ENCODE data around the gene PDE2A. TPM values are rescaled to one million over a fixed set of nuclear protein-coding genes. Genes with fewer than 3 reads are reported as not detected.

Gene PDE2A
- total and polyA plus RNA-seq, 2 donors (not counting 3 experiments of a cell fraction or from before 2014, with no cell fraction given): 14.8 to 16.8 TPM

DNA sequence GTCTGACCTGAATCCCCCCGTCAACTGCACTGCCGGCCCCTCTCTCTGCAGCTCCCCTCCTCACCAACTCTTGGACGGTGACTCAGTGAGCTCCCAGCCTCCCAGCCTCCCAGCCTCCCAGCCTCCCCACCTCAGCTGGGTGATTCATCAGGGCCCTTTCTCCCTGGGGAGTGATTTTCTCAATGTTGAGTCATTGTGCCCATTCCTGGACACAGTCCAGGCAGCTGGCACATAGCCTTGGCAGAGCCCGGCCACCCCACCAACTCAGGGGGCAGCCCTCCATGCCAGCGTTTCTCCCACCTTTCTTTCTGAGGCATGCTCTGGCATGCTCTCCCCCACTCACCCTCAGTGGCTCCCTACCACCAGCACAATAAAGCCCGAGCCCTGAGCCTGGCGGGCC, 30.7 kb downstream of the PDE2A start:
- Histone ChIP-seq H3K36me3 (ENCODE audit: control insufficient read depth in 2 of 2, extremely low read depth in 1 of 2, insufficient read depth in 2 of 2, low read length in 2 of 2) (no peaks in the 10 kb centered on the region), H3K4me3 (replicated peaks in 1 of 3; ENCODE audit: insufficient read depth in 1 of 3, low read depth in 1 of 3, low read length in 3 of 3) (no peak overlapping the region), H3K9me3 (replicated peaks; ENCODE audit: control insufficient read depth, insufficient read depth, low read length) (no peaks in the 10 kb centered on the region), H3K4me1 (ENCODE audit: control insufficient read depth, extremely low read depth, insufficient read depth, low read length) (peaks cover 7% of the 10 kb centered on the region), H3K9me1 (replicated peaks; ENCODE audit: control insufficient read depth, extremely low read depth, insufficient read depth, low read length) (no peaks in the 10 kb centered on the region), H3K79me2 (ENCODE audit: control insufficient read depth, insufficient read depth, low read length) (no peaks in the 10 kb centered on the region), H4K20me1 (replicated peaks; ENCODE audit: control insufficient read depth, extremely low read depth, insufficient read depth, low read length) (no peaks in the 10 kb centered on the region), H3K4me2 (ENCODE audit: insufficient read depth, low read length) (no peak overlapping the region), H3K27ac (ENCODE audit: insufficient read depth, low read depth, low read length) (no peak overlapping the region), H3K27me3 (ENCODE audit: control insufficient read depth in 2 of 2, insufficient read depth in 2 of 2, low read length in 2 of 2) (peaks cover 0 to 2% of the 10 kb centered on the region in 2 experiments), H2AFZ (ENCODE audit: low read depth, low read length) (peak overlapping the region; percentile 82), H3K9ac (replicated peaks; ENCODE audit: extremely low read depth, insufficient read depth, low read length) (no peak overlapping the region)
- ChIA-PET POLR2A (no interaction called here), CTCF (interaction anchor here (0.7 to 6.6 kb wide), 10 partner anchors 19 to 213 kb away, joined by 3 to 166 read pairs (median 6); no protein-coding TSS in a partner anchor)
- dilution Hi-C loops (cut with MboI; ENCODE audit: extremely low pct_ligation_motif_present, low sequenced_read_pairs) (no loop called here), intact Hi-C loops (cut with micrococcal nuclease) (loop anchor here (1.0 to 2.0 kb wide), 5 partner anchors 18 to 161 kb away; no protein-coding TSS in a partner anchor)
- BruUV-seq (replicated peaks): no TSS peak
- no peak for FAIRE-seq
- TF ChIP-seq FOS (IDR thresholded peaks at IDR 0.05; ENCODE audit: borderline replicate concordance, insufficient read depth, low read length) (peak; percentile 60), JUN (IDR thresholded peaks at IDR 0.05; ENCODE audit: borderline replicate concordance, insufficient read depth, insufficient read length, low read depth) (peak; percentile 21), EZH2 (IDR thresholded peaks at IDR 0.05; ENCODE audit: borderline replicate concordance, low read depth, low read length, severe bottlenecking) (no peak), GATA2 (IDR thresholded peaks at IDR 0.05; ENCODE audit: insufficient read depth, insufficient read length, low read depth, low read length) (no peak), MYC (IDR thresholded peaks at IDR 0.05; ENCODE audit: low read depth, low read length) (no peak), POLR2A (IDR thresholded peaks at IDR 0.05; ENCODE audit: low read depth, low read length) (no peak), POLR2AphosphoS5 (IDR thresholded peaks at IDR 0.05; ENCODE audit: insufficient read depth, low read depth, low read length) (no peak)
- TF ChIP-seq, protein P1, sequence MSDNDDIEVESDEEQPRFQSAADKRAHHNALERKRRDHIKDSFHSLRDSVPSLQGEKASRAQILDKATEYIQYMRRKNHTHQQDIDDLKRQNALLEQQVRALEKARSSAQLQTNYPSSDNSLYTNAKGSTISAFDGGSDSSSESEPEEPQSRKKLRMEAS (IDR thresholded peaks at IDR 0.05; ENCODE audit: insufficient read depth, insufficient read length): no peak
- TF ChIP-seq, protein P2, sequence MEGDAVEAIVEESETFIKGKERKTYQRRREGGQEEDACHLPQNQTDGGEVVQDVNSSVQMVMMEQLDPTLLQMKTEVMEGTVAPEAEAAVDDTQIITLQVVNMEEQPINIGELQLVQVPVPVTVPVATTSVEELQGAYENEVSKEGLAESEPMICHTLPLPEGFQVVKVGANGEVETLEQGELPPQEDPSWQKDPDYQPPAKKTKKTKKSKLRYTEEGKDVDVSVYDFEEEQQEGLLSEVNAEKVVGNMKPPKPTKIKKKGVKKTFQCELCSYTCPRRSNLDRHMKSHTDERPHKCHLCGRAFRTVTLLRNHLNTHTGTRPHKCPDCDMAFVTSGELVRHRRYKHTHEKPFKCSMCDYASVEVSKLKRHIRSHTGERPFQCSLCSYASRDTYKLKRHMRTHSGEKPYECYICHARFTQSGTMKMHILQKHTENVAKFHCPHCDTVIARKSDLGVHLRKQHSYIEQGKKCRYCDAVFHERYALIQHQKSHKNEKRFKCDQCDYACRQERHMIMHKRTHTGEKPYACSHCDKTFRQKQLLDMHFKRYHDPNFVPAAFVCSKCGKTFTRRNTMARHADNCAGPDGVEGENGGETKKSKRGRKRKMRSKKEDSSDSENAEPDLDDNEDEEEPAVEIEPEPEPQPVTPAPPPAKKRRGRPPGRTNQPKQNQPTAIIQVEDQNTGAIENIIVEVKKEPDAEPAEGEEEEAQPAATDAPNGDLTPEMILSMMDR (IDR thresholded peaks at IDR 0.05; ENCODE audit: extremely low read depth in 1 of 2, insufficient read depth in 1 of 2, low read depth in 1 of 2, low read length in 2 of 2): no peak
- DNase-seq (ENCODE audit: low read depth, low spot score): no peak

Data from endothelial cell of umbilical vein (primary cell).